T47D (cell line): ENCODE measurements around the gene SPACA4.

Experiments
- DNase-seq, 2 experiments: peaks; one replicate each; pipeline versions ENCODE4 v3.0.0 to v3.0.0-alpha.2; 2011 to 2012; ENCODE audit warnings: low read depth in 1 of 2, low spot score in 1 of 2
- JUND ChIP-seq: IDR thresholded peaks from 2 replicates; pipeline ENCODE4 v1.6.1; 2012; ENCODE audit warnings: low read depth
- in situ Hi-C: cut with HindIII; loops from 2 replicates; pipeline ENCODE4 v1.10.0; 2016; ENCODE audit warnings: low sequenced_read_pairs, low pct_unique_long_range_greater_than_20kb

Gene SPACA4

DNA sequence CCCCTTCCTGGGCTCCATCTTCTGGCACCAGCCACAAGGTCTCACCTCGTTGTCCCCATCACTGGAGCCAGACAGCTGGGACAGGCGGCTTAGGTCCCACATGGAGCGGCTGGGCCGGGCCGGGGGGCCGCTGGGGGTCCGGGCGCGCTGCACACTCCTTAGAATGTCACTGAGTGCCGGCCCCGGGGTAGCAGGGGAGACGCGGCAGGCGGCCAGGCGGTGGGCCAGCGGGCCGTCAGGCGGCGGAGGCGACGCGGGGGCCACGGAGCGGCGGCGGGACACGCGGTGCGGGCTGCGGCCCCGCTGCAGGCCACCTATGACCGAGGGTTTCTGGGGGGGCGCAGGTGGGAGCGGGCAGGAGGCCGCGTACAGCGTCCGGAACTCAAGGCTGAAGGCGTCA, 3.1 kb upstream of the SPACA4 start:
- TF ChIP-seq JUND, result no peak
- in situ Hi-C loops, result no loop called here
- DNase-seq, result no peak

DNA sequence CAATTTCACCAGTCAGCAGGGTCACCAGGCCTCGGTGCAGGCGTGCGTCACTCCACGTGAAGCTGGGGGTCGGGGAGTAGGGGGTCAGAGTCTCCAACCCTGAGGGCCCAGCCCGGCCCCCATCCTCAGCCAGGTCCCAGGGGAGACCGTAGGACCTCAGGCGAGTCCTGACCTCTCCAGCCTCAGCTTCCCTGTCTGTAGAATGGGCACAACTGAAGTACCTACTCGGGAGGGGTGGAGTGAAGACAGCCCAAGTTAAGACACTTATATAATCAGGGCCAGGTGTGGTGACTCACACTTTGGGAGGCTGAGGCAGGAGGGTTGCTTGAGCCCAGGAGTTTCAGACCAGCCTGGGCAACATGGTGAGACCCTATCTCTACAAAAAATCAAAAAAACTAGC, 2.7 kb upstream of the SPACA4 start:
- in situ Hi-C loops, result no loop called here
- no peak for DNase-seq

DNA sequence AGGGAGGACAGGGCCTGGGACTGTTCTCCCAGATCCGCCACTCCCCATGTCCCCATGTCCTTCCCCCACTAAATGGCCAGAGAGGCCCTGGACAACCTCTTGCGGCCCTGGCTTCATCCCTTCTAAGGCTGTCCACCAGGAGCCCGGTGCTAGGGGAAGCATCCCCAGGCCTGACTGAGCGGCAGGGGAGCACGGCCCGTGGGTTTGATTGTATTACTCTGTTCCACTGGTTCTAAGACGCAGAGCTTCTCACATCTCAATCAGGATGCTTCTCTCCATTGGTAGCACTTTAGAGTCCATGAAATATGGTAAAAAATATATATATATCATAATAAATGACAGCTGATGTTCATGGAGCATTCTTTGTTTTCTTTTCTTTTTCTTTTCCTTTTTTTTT, 815 bp downstream of the SPACA4 start:
- DNase-seq, result no peak
- TF ChIP-seq JUND, result no peak
- in situ Hi-C loops, result no loop called here

More for the DNA sequence above, 2.7 kb upstream of the SPACA4 start:
- TF ChIP-seq JUND, result no peak

- no peak for TF ChIP-seq JUND
- in situ Hi-C loops, result no loop called here
- peak; percentile 74 to 75 for DNase-seq
Measured at GRCh38 chr19:48608798-48609263, 2.3 kb downstream of the SPACA4 start.

- in situ Hi-C loops, result no loop called here
- no peak for TF ChIP-seq JUND
Measured at GRCh38 chr19:48609571-48610108, 3.1 kb downstream of the SPACA4 start.

GRCh38 chr19:48611872-48612271, 5.3 kb downstream of the SPACA4 start:
- no peak for TF ChIP-seq JUND
- DNase-seq, result no peak
- in situ Hi-C loops, result no loop called here

More at GRCh38 chr19:48609571-48610108, 3.1 kb downstream of the SPACA4 start:
- DNase-seq, result no peak

GRCh38 chr19:48613024-48613851, 6.7 kb downstream of the SPACA4 start:
- in situ Hi-C loops, result no loop called here
- no peak for DNase-seq
- no peak for TF ChIP-seq JUND

GRCh38 chr19:48613852-48614435, 7.4 kb downstream of the SPACA4 start:
- no peak for TF ChIP-seq JUND
- no peak for DNase-seq
- in situ Hi-C loops, result no loop called here

- TF ChIP-seq JUND, result no peak
- peak in 1 of 2 experiments; percentile 47 for DNase-seq
- in situ Hi-C loops, result no loop called here
Measured at GRCh38 chr19:48614436-48615230, 8.1 kb downstream of the SPACA4 start, which contains the start of gene FAM83E. Gene FAM83E (minus strand): TSS chr19:48615076. CDS start chr19:48613372, 1,704 bp downstream.

GRCh38 chr19:48615231-48616040, 8.9 kb downstream of the SPACA4 start:
- DNase-seq, result no peak
- TF ChIP-seq JUND, result no peak
- in situ Hi-C loops, result no loop called here

DNA sequence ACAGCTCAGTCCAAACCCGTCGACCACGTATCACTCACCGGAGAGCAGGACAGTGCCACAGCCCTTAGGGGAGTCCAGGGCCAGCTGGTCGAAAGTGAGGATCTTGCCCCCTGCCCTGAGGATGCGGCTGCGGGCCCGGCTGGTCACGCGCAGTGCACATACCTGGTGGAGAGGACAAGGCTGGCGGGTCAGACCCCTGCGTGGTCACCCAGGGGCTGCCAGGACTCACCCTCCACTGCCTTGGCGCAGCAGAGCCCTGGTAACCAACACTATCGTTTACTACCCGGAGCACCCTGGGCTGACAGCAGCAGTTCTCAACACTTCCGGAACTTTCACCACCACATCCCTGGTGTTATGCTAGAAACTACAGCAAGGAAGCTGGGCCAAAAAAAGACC, 9.5 kb downstream of the SPACA4 start:
- in situ Hi-C loops, result no loop called here
- no peak for DNase-seq
- no peak for TF ChIP-seq JUND
